Mucosa of rectum (tissue), 2 donors: ENCODE measurements around the gene RRP8.

Experiments used
- H3K27ac ChIP-seq, 2 donors: one replicate each; pipeline ENCODE4 v1.7.0; 2013; ENCODE audit warnings: inconsistent platforms in 2 of 2, low read depth in 2 of 2, low read length in 2 of 2
- H3K27me3 ChIP-seq, 2 donors: one replicate each; pipeline ENCODE4 v1.7.0; 2013; ENCODE audit warnings: low read length in 2 of 2; ENCODE audit not compliant: control insufficient read depth in 2 of 2, insufficient read depth in 2 of 2
- H3K36me3 ChIP-seq, 2 donors: one replicate each; pipeline ENCODE4 v1.7.0; 2013; ENCODE audit warnings: low read length in 2 of 2; ENCODE audit not compliant: control insufficient read depth in 2 of 2, insufficient read depth in 2 of 2
- H3K4me1 ChIP-seq, 2 donors: one replicate each; pipeline ENCODE4 v1.7.0; 2013; ENCODE audit warnings: low read length in 2 of 2, mild to moderate bottlenecking in 1 of 2; ENCODE audit not compliant: control insufficient read depth in 2 of 2, insufficient read depth in 2 of 2
- H3K4me3 ChIP-seq, 2 donors: one replicate each; pipeline ENCODE4 v1.7.0; 2013; ENCODE audit warnings: low read length in 2 of 2
- H3K9ac ChIP-seq, 2 donors: one replicate each; pipeline ENCODE4 v1.7.0; 2013; ENCODE audit warnings: low read length in 2 of 2, low read depth in 1 of 2, mild to moderate bottlenecking in 1 of 2
- H3K9me3 ChIP-seq, 2 donors: one replicate each; pipeline ENCODE4 v1.7.0; 2013; ENCODE audit warnings: low read length in 2 of 2; ENCODE audit not compliant: control insufficient read depth in 2 of 2
- donor health status: healthy.
- donor health status: Normal muscosa, but diverticular disease.

Gene RRP8

GRCh38 chr11:6642957-6643356, 39.5 kb upstream of the RRP8 start:
- no peak overlapping the region for H3K4me3 ChIP-seq
- no peak overlapping the region for H3K27ac ChIP-seq
- no peaks in the 10 kb centered on the region for H3K27me3 ChIP-seq
- peaks cover 20 to 22% of the 10 kb centered on the region in 2 donors for H3K4me1 ChIP-seq
- no peaks in the 10 kb centered on the region for H3K9me3 ChIP-seq
- H3K36me3 ChIP-seq: no peaks in the 10 kb centered on the region
- no peak overlapping the region for H3K9ac ChIP-seq

GRCh38 chr11:6640985-6641701, 37.7 kb upstream of the RRP8 start:
- no peak overlapping the region for H3K27ac ChIP-seq
- no peaks in the 10 kb centered on the region for H3K9me3 ChIP-seq
- H3K4me1 ChIP-seq: peaks cover 2 to 12% of the 10 kb centered on the region in 2 donors
- H3K4me3 ChIP-seq: no peak overlapping the region
- H3K27me3 ChIP-seq: no peaks in the 10 kb centered on the region
- H3K36me3 ChIP-seq: no peaks in the 10 kb centered on the region
- H3K9ac ChIP-seq: no peak overlapping the region

- H3K36me3 ChIP-seq: no peaks in the 10 kb centered on the region
- peaks cover 7 to 13% of the 10 kb centered on the region in 2 donors for H3K4me1 ChIP-seq
Measured at GRCh38 chr11:6640036-6640984, 36.9 kb upstream of the RRP8 start.

DNA sequence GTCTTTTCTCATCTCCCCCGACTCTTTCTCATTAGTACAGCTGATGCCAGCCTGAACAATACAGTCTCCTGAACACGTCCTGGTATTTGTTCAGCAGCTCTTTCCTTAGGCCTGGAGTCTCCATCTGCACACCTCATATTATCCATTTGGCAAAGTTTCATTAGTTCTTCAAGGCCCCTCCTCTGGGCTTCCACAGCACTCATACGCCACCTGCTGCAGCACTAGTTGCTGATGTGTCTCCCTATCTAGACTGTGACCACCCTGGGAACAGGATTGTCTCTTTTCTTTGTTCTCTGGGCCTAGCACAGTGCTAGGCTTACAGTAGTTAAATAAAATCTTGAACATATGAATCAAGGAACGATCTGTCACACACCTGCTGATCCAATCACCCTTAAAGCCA, 35.0 kb upstream of the RRP8 start:
- H3K9me3 ChIP-seq: no peaks in the 10 kb centered on the region
- H3K9ac ChIP-seq: no peak overlapping the region
- no peaks in the 10 kb centered on the region for H3K36me3 ChIP-seq
- H3K4me1 ChIP-seq: peaks cover 14 to 19% of the 10 kb centered on the region in 2 donors
- no peak overlapping the region for H3K27ac ChIP-seq
- no peak overlapping the region for H3K4me3 ChIP-seq
- no peaks in the 10 kb centered on the region for H3K27me3 ChIP-seq

More at GRCh38 chr11:6640036-6640984, 36.9 kb upstream of the RRP8 start:
- Histone ChIP-seq H3K27ac (no peak overlapping the region), H3K4me3 (no peak overlapping the region), H3K9me3 (no peaks in the 10 kb centered on the region), H3K27me3 (no peaks in the 10 kb centered on the region), H3K9ac (no peak overlapping the region)

DNA sequence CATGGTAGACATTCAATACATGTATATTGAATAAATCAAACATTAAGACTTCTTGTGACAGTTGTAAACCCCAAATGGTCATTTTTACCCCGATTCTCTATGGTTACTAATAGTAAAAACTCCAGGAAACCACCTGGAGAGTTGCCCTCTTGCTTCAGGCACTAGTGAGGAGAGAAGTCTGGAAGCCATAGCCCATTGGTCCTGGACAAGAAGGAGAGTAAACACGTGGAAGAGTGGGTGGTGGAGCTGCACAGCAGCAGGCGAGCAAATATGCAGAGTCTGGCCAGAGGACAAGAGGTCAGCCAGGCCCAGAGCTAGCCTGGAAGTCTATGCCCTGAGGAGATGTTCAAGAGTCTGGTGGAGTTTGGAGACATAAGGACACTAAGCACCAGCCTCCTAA, 34.5 kb upstream of the RRP8 start:
- Histone ChIP-seq H3K9ac (no peak overlapping the region), H3K36me3 (peaks cover 0 to 2% of the 10 kb centered on the region in 2 donors), H3K27me3 (no peaks in the 10 kb centered on the region), H3K27ac (no peak overlapping the region), H3K4me1 (peaks cover 14 to 19% of the 10 kb centered on the region in 2 donors), H3K4me3 (no peak overlapping the region), H3K9me3 (no peaks in the 10 kb centered on the region)

DNA sequence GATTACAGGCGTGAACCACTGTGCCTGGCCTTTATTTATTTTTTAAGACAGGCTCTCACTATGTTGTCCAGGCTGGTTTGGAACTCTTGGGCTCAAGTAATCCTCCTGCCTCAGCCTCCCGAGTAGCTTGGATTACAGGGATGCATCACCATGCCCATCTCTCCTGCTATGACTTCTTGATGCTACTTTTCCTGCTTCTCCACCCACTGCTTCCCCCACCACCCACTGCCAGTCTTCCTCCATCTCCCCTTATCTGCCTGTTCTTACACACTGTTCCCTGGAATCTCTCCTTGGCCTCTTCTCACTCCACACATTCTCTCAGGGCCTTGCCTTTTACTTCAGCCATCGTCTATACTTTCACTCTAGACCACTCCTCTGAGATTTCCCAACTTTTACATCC, 33.1 kb upstream of the RRP8 start:
- Histone ChIP-seq H3K36me3 (peaks cover 0 to 3% of the 10 kb centered on the region in 2 donors), H3K9me3 (no peaks in the 10 kb centered on the region), H3K27me3 (no peaks in the 10 kb centered on the region), H3K4me3 (no peak overlapping the region), H3K9ac (no peak overlapping the region), H3K4me1 (peaks cover 14 to 19% of the 10 kb centered on the region in 2 donors), H3K27ac (no peak overlapping the region)

- H3K36me3 ChIP-seq: peaks cover 0 to 3% of the 10 kb centered on the region in 2 donors
- H3K27ac ChIP-seq: peak overlapping the region; percentile 44 to 49
- H3K27me3 ChIP-seq: no peaks in the 10 kb centered on the region
- H3K4me3 ChIP-seq: no peak overlapping the region
- H3K9me3 ChIP-seq: no peaks in the 10 kb centered on the region
- H3K9ac ChIP-seq: peak overlapping the region in 1 of 2 donors; percentile 2
- H3K4me1 ChIP-seq: peaks cover 14 to 19% of the 10 kb centered on the region in 2 donors
Measured at GRCh38 chr11:6635082-6635932, 31.9 kb upstream of the RRP8 start.

GRCh38 chr11:6634534-6634933, 31.1 kb upstream of the RRP8 start:
- peak overlapping the region in 1 of 2 donors; percentile 2 for H3K9ac ChIP-seq
- H3K27ac ChIP-seq: no peak overlapping the region

GRCh38 chr11:6633422-6634408, 30.3 kb upstream of the RRP8 start:
- Histone ChIP-seq H3K36me3 (peaks cover 0 to 7% of the 10 kb centered on the region in 2 donors), H3K27ac (no peak overlapping the region), H3K4me3 (no peak overlapping the region), H3K9ac (no peak overlapping the region), H3K4me1 (peaks cover 14 to 19% of the 10 kb centered on the region in 2 donors), H3K27me3 (no peaks in the 10 kb centered on the region), H3K9me3 (no peaks in the 10 kb centered on the region)

More at GRCh38 chr11:6634534-6634933, 31.1 kb upstream of the RRP8 start:
- Histone ChIP-seq H3K36me3 (peaks cover 0 to 3% of the 10 kb centered on the region in 2 donors), H3K4me1 (peaks cover 14 to 19% of the 10 kb centered on the region in 2 donors), H3K27me3 (no peaks in the 10 kb centered on the region), H3K9me3 (no peaks in the 10 kb centered on the region), H3K4me3 (no peak overlapping the region)
